Measurements from ENCODE around the gene WDR18.

DNA sequence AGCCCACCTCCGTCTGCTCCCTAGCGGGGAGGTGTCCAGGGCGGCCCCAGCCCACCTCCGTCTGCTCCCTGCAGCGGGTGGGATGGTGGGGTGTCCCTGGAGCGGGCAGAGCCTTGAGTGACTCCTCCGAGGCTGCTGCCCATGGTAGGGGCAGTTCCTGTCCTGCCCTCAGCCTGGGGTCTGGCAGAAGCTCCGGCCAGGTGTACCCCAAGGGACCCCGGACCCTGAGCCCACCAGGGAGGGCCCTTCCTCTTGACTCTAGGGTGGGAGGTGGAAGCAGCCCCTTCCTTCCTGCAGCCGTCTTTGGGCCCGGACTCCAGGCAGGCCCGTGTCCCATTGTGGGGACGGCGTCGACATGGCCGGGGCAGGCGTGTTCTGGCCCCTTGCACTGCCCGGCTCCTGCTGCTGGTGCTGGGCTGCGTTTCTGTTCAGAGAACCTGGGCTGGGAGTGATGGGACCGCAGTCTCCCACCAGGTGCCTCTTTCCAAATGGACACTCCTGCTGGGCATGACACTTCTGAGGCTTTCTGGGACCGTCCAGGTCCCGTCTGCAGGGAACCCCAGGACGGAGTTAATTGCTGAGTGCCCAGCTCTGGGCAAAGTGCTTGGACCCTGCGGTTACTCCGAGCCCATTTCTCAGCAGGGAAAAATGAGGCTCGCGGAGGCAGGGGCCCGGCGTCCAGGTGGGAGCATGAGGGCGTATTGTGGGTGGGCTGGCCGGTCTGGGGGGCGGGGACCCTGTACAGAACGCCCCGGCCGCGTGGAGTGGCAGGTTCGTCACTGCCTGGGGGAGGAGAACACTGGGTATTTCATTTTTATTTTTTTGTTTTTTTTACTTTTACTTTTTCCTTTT, 38.5 kb upstream of the WDR18 start:
- TF ChIP-seq, protein P1, sequence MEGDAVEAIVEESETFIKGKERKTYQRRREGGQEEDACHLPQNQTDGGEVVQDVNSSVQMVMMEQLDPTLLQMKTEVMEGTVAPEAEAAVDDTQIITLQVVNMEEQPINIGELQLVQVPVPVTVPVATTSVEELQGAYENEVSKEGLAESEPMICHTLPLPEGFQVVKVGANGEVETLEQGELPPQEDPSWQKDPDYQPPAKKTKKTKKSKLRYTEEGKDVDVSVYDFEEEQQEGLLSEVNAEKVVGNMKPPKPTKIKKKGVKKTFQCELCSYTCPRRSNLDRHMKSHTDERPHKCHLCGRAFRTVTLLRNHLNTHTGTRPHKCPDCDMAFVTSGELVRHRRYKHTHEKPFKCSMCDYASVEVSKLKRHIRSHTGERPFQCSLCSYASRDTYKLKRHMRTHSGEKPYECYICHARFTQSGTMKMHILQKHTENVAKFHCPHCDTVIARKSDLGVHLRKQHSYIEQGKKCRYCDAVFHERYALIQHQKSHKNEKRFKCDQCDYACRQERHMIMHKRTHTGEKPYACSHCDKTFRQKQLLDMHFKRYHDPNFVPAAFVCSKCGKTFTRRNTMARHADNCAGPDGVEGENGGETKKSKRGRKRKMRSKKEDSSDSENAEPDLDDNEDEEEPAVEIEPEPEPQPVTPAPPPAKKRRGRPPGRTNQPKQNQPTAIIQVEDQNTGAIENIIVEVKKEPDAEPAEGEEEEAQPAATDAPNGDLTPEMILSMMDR (IDR thresholded peaks at IDR 0.05), result no peak
- TF ChIP-seq POLR2A (IDR thresholded peaks at IDR 0.05; ENCODE audit: low read depth), result no peak
- TF ChIP-seq POLR2AphosphoS5 (IDR thresholded peaks at IDR 0.05), result no peak

Data from esophagus muscularis mucosa (tissue), 3 donors.